ENCODE data around the gene PLK3. TPM values are rescaled to one million over a fixed set of nuclear protein-coding genes. Genes with fewer than 3 reads are reported as not detected.
"Not testable (repeated sequence)": the region's sequence is repeated elsewhere in the genome, so short reads cannot be mapped to it uniquely, and the experiment has no call there.

PLK3 gene
- 28.8 and 36.1 TPM in 2 replicates for total RNA-seq (ENCODE audit: low replicate concordance)

- TF ChIP-seq CTCF (IDR thresholded peaks at IDR 0.05; ENCODE audit: insufficient read depth, low read length): peak; percentile 93
- peak within 1 kb of the TSS; percentile 93 for H3K4me3 ChIP-seq (ENCODE audit: low read depth, low read length)
- peak; percentile 98 for DNase-seq (ENCODE audit: low read depth)
Measured at GRCh38 chr1:44799770-44800584, at the start of gene PLK3. Gene PLK3, plus strand, starts transcription at chr1:44800377. Its CDS starts 87 bp downstream, at chr1:44800464.

GRCh38 chr1:44757420-44757819, 42.8 kb upstream of the PLK3 start:
- TF ChIP-seq CTCF (IDR thresholded peaks at IDR 0.05; ENCODE audit: insufficient read depth, low read length): no peak
- no peak for DNase-seq (ENCODE audit: low read depth)
- H3K4me3 ChIP-seq (ENCODE audit: low read depth, low read length): no peak overlapping the region

- no peak for DNase-seq (ENCODE audit: low read depth)
- no peak overlapping the region for H3K4me3 ChIP-seq (ENCODE audit: low read depth, low read length)
- no peak for TF ChIP-seq CTCF (IDR thresholded peaks at IDR 0.05; ENCODE audit: insufficient read depth, low read length)
Measured at GRCh38 chr1:44759077-44759476, 41.1 kb upstream of the PLK3 start.

GRCh38 chr1:44760876-44761275, 39.3 kb upstream of the PLK3 start:
- no peak for DNase-seq (ENCODE audit: low read depth)
- TF ChIP-seq CTCF (IDR thresholded peaks at IDR 0.05; ENCODE audit: insufficient read depth, low read length): no peak

GRCh38 chr1:44766421-44766820, 33.8 kb upstream of the PLK3 start:
- not testable (repeated sequence) for H3K4me3 ChIP-seq (ENCODE audit: low read depth, low read length); DNase-seq (ENCODE audit: low read depth)

More at GRCh38 chr1:44760876-44761275, 39.3 kb upstream of the PLK3 start:
- no peak overlapping the region for H3K4me3 ChIP-seq (ENCODE audit: low read depth, low read length)

GRCh38 chr1:44775078-44775929, 24.9 kb upstream of the PLK3 start, which contains the start of gene RPS8:
Gene RPS8, plus strand, starts transcription at chr1:44775540. Its CDS starts 57 bp downstream, at chr1:44775597.
- peak; percentile 93 for DNase-seq (ENCODE audit: low read depth)
- no peak for TF ChIP-seq CTCF (IDR thresholded peaks at IDR 0.05; ENCODE audit: insufficient read depth, low read length)
- H3K4me3 ChIP-seq (ENCODE audit: low read depth, low read length): peak within 1 kb of the TSS; percentile 88

All from fibroblast of the aortic adventitia (primary cell).